AG09309 (cell line): ENCODE results near the gene PDC.

Source experiments
- DNase-seq: peaks from one replicate; pipeline ENCODE4 v3.0.0-alpha.2; 2010; ENCODE audit warnings: low read depth
- H3K4me3 ChIP-seq: 2 replicates; pipeline ENCODE4 v1.5.1; 2011; ENCODE audit warnings: mild to moderate bottlenecking, low read depth, low read length, moderate library complexity; ENCODE audit not compliant: control insufficient read depth
- CTCF ChIP-seq: IDR thresholded peaks from 2 replicates; pipeline ENCODE4 v1.5.1; 2011; ENCODE audit warnings: mild to moderate bottlenecking, low read depth, low read length, inconsistent platforms; ENCODE audit not compliant: insufficient read depth, control insufficient read depth; ENCODE audit errors: missing control alignments

The PDC gene

DNA sequence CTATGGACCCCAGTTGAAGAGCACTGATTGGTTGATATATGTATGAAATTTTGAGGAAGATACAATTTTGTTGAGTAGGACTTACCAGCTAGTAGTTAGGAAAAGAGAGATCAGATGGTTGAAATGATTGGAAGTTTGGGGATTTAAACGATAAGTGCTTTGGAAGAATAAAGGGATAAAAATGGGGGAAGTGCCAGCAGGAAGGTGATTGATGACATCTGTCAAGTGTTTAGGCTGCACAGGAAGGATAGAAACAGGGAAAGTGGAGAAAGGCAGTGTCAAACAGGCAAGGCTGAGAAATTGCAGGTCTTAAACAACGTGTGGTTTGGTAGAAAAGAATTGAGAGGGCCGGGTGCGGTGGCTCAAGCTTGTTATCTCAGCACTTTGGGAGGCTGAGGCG lies 22.3 kb downstream of the PDC start:
- DNase-seq = no peak
- TF ChIP-seq CTCF = no peak
- H3K4me3 ChIP-seq = no peak overlapping the region

DNA sequence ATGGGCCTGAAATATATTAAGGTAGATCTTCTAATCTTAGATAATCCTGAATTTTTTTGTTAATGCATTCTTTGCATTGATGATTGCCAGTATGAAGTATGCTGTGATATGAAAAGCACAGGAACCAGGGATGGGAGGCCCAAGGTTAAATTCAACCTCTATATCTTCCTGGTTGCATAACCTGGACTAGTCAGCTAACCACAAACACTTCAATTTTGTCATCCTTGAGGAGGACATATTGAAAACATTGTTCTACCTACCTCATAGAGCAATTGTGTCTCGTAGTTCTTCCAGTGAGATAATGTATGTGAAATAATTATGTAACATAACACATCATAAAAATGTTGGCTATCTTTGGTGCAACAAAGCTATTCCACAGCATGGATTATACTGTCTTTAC lies 25.6 kb downstream of the PDC start:
- no peak overlapping the region for H3K4me3 ChIP-seq
- DNase-seq = no peak

GRCh38 chr1:186429017-186429416 lies 31.9 kb downstream of the PDC start:
- no peak overlapping the region for H3K4me3 ChIP-seq
- no peak for TF ChIP-seq CTCF
- no peak for DNase-seq

More for the DNA sequence above, 25.6 kb downstream of the PDC start:
- no peak for TF ChIP-seq CTCF

DNA sequence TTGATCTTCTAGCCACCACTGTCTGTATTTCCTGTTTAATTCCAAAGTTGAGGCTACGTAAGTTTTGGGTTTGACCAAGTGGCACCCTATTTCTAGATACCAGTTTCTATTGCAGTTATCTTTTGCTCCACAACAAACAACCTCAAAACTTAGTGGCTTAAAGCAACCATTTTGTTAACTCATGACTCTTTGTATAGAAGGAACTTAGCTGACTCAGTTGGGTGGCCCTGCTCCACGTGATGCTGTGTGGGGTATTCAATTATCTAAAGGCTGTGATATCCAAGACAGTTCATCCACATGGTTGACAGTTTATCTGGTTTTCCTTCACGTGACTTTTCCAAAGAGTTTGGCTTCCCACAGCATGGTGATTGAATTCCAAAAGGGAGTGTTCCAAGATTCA lies 34.8 kb downstream of the PDC start:
- no peak for DNase-seq
- no peak overlapping the region for H3K4me3 ChIP-seq
- TF ChIP-seq CTCF = no peak

- TF ChIP-seq CTCF = no peak
- no peak for DNase-seq
- H3K4me3 ChIP-seq = no peak overlapping the region
Measured at GRCh38 chr1:186424539-186424938, 36.4 kb downstream of the PDC start.

DNA sequence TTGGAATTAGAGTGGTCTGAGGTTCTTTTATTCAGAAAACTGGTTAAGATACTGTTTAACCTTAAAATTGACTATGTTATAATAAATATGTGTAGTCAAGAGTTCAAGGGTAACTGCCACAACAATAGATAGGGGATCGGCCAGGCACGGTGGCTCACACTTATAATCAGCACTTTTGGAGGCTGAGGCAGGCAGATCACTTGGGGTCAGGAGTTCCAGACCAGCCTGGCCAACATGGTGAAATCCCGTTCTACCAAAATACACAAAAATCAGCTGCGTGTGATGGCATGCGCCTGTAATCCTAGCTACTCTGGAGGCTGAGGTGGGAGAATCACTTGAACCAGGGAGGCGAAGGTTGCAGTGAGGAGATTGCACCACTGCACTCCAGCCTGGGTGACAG lies 39.5 kb downstream of the PDC start:
- TF ChIP-seq CTCF = no peak

GRCh38 chr1:186420923-186421322 lies 40.0 kb downstream of the PDC start:
- DNase-seq = no peak
- no peak overlapping the region for H3K4me3 ChIP-seq
- TF ChIP-seq CTCF = no peak

More for the DNA sequence above, 39.5 kb downstream of the PDC start:
- DNase-seq = no peak
- H3K4me3 ChIP-seq = no peak overlapping the region
